ENCODE results near the gene PPM1B.
"Not testable (repeated sequence)": the region's sequence is repeated elsewhere in the genome, so short reads cannot be mapped to it uniquely, and the experiment has no call there.

The PPM1B gene

DNA sequence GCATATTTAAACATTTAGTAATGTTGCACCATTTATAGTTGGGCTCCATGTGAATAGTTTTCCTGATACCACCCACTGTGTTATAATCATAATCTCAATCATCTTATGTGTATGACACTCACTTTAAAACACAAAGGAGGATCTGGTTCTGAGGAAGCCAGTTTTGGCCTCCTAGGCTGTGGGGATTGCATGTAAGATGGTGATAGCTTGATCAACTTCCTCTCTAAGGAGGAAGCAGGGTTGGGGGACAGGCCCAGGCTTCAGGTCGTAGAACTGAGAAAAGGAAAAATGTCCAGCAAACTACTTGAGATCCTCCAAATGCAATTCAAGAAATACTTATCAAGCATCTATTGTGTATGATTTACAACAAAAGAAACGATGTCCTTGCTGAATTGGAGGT is 4.9 kb upstream of the PPM1B start:
- no peak for DNase-seq (ENCODE audit: low read depth)

GRCh38 chr2:44164617-44165016 is 4.1 kb upstream of the PPM1B start:
- DNase-seq (ENCODE audit: low read depth) = no peak

- DNase-seq (ENCODE audit: low read depth) = no peak
Measured at GRCh38 chr2:44166096-44166495, 2.6 kb upstream of the PPM1B start.

DNA sequence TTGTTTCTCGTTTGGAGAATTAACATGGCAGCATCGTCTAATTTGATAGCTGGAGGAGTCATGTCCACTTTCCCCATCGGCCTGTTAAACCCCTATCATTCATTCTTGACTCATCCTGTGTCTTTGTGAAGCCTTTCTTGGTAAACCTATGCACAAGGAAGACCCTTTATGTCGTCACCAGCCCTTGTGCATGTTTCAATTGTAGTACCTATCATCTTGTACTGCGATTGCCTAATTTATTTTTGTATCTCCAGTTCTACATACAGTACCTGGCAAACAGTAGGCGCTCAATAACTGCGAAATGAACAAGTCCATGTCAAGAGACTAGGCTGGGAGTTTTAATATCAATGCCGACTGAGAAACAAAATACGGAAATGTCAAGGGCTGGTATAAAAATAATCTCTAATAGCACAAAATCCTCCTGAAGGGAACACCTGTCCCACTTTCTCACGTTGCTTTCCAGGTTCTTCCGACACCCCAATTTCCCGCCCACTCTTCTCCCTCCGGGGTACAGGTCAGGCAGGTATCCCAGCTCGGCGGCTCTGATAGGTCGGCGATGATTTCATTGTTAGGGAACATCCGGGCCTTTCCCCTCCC is 1.3 kb upstream of the PPM1B start:
- DNase-seq (ENCODE audit: low read depth) = no peak

GRCh38 chr2:44167908-44168680 is 581 bp upstream of the PPM1B start:
- DNase-seq (ENCODE audit: low read depth) = peak; percentile 91

GRCh38 chr2:44169155-44169898 is 652 bp downstream of the PPM1B start:
- DNase-seq (ENCODE audit: low read depth) = no peak

DNA sequence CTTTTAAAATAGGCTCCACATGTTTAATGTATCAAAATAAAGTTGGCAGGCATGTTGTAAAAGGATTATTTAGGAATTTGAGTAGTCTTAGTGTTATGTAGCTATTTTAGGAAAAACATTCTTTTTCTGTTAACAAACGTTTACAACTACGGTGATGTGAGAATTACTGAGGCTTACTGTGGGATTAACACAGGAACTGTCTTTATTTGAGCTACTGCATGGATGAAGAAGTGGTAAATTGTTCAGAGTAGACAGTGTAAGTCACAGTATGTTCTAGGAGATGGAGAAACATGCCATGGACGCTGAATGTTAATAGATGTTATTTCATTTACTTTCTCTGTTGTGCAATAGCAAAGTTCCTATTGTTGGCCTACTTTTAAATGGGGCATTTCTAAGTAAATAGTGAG is 1.6 kb downstream of the PPM1B start:
- no peak for DNase-seq (ENCODE audit: low read depth)

DNA sequence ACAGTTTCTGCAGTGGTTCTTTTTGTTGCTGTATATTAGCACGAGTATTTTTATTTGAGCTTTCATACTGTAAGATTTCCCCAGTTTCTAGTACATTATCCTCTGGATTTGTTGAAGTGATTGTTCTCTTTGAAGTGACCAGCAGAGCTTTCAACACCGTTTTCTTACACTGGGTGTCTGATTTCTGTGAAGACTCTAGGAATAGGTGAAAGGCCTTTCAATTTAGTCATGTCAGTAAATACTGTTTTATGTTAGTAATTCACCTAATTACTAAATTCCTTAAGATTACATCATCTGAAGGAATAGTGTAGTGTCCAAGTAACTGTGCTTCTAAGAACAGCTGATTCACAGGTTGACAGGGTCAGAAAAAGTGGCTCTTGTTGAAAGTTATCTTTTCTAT is 2.3 kb downstream of the PPM1B start:
- no peak for DNase-seq (ENCODE audit: low read depth)

DNA sequence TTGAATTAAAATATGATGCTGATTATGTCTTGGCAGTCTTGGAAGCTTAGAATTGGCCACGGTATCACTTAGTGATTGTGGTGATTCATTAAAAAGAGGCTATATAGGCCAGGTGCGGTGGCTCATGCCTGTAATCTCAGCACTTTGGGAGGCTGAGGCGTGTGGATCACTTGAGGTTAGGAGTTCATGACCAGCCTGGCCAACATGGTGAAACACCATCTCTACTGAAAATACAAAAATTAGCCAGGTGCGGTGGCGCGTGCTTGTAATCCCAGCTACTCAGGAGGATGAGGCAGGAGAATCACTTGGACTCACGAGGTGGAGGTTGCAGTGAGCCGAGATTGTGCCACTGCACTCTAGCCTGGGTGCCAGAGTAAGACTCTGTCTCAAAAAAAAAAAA is 2.8 kb downstream of the PPM1B start:
- DNase-seq (ENCODE audit: low read depth) = not testable (repeated sequence)

- DNase-seq (ENCODE audit: low read depth) = no peak
Measured at GRCh38 chr2:44172576-44172975, 3.9 kb downstream of the PPM1B start.

GRCh38 chr2:44178950-44179349 is 10.3 kb downstream of the PPM1B start:
- no peak for DNase-seq (ENCODE audit: low read depth)

DNA sequence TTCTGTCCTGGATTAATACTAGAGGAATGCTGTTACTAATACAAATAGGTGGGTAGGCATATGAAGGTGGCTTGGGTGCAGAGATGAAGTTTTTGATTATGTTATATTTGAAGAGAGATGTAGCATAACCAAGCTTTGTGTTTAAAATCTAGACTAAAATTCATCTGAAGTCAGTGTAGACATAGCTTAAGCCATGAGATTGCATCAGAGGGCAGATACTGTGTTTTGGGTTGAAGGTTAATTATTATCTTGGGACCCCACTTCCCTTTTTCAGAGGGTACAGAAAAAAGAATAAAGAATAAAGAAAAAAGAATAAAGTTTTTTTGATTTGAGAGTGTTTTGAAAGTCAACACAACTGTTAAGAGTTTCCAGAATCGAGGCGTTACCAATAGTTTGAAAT is 13.0 kb downstream of the PPM1B start:
- no peak for DNase-seq (ENCODE audit: low read depth)

DNA sequence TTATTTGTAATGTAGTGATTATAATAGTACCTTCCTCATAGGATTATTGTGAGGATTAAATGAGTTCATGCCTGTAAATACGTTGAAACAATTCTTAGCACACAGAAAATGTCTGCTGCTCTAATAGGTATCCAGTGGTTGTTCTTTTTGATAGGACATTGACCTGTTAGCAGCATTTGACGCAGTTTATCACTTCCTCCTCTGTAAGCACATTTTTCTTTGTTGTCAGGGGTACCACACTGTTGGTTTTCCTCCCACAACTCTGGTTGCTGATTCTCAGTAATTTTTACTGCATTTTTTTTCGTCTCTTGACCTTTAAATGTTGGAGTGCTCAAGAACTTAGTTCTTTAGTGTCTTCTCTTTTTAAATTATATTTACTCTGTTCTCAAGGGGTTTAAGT is 15.4 kb downstream of the PPM1B start:
- DNase-seq (ENCODE audit: low read depth) = no peak

DNA sequence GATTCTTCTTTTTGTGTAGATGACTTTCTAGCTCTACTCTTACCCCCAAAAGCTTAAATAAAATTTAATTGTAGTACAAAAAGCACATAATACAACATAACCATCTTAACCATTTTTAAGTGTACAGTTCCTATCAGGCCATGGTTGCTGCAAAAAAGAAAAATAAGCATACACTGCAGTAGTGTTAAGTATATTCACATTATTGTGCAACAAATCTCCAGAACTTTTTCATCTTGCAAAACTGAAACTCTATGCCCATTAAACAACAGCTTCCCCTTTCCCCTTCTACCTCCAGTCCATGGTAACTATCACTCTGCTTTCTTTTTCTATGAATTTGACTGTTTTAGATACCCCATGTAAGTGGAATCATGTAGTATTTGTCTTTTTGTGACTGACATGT is 18.1 kb downstream of the PPM1B start:
- no peak for DNase-seq (ENCODE audit: low read depth)

- no peak for DNase-seq (ENCODE audit: low read depth)
Measured at GRCh38 chr2:44187251-44187650, 18.6 kb downstream of the PPM1B start.

DNA sequence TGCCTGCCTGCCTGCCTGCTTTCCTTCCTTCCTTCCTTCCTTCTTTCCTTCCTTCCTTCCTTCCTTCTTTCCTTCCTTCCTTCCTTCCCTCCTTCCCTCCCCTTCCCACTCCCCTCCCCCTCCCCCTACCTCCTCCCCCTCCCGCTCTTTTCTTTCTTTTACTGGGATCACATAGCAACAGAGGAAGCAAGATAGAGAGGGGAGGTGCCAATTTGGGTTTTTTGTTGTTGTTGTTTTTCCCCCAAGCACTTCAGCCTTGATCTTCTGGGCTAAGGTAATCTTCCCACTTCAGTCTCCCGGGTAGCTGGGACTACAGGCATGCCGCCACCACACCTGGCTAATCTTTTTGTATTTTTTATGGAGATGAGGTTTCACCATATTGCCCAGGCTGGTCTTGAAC is 20.0 kb downstream of the PPM1B start:
- DNase-seq (ENCODE audit: low read depth) = no peak

DNA sequence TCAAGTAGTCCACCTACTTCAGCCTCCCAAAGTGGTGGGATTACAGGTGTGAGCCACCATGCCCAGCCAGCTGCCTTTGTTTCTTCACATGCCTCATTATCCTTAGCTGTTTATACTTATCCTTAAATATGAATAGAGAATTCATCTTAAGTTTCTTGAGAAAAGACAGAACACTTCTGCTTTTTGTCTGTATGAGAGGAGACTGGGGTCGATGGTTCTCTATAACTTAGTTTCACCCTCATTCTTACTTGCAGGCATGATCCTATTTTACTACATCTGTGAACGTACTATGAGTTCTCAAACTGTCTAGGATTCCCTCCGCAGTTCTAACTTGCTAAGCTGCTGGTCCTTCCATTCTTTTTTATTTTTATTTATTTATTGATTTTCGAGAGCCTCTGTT is 20.4 kb downstream of the PPM1B start:
- DNase-seq (ENCODE audit: low read depth) = no peak

DNA sequence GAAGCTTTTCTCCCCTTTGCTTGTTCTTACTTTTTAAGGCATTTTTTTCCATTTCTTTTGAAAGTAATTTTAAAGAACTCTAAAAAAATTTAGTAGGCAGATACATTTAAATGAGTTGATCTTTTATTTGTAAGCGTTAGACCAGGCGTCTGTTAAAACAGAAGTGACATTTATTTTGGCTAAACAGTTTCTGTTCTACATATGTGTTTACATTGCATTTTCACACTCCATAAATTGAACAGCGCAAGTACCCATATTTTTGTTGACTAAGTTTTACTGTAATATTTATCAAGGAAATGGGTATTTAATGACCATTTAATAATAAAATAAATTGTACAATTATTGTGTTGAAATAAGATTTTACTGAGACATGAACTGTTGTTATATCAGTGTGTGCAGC is 21.9 kb downstream of the PPM1B start:
- DNase-seq (ENCODE audit: low read depth) = no peak

- DNase-seq (ENCODE audit: low read depth) = no peak
Measured at GRCh38 chr2:44191739-44192138, 23.1 kb downstream of the PPM1B start.

DNA sequence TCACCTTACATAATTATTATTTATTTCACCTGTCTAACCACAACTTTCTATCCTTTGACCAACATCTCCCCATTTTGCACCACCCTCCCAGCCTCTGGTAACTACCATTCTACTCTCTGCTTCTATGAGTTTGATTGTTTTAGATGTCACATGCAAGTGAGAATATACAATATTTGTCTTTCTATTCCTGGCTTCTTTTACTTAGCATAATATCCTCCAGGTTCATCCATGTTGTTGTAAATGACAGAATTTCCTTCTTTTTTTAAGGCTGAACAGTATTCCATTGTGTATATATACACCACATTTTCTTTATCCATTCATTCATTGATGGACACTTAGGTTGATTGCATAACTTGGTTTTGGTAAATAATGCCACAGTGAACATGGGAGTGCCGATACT is 24.0 kb downstream of the PPM1B start:
- no peak for DNase-seq (ENCODE audit: low read depth)

GRCh38 chr2:44195714-44196113 is 27.0 kb downstream of the PPM1B start:
- DNase-seq (ENCODE audit: low read depth) = no peak

DNA sequence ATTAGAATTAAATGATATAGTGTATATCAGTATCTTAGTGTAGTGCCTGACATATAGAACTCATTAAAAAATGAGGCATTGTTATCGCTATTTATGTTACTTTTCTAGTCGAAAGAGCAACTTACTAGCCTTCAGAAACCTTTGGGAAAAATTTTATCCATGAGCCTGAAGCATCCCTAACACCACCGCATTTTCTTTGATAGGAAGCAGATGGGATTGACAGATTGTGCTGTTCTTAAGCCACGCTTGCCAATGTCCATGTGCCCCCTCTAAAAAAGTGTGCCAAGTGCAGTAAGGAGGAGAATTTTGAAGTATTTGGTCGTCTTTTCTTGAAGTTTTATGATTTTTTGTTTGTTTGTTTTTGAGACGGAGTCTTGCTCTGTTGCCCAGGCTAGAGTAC is 29.1 kb downstream of the PPM1B start:
- no peak for DNase-seq (ENCODE audit: low read depth)

DNA sequence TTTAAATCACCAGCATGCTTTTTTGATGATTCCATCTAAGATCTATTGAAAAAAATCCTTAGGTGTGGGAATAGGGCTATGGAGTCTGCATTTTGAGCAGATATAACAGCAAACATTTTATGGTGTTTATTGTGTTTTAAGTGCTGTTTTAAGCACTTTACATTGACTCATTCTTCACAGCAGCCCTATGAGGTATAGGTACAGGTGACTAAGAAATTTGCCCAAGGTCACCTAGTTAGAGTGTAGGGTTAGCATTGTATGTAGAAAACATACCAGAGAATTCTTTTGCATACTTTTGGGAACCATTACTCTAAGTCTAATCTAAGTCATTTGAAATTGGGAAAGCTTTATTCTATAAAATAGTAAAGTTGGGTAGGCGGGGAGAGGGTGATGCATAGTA is 31.3 kb downstream of the PPM1B start:
- DNase-seq (ENCODE audit: low read depth) = no peak
